ENCODE measurements around the gene TUFM. TPM values are rescaled to one million over a fixed set of nuclear protein-coding genes. Genes with fewer than 3 reads are reported as not detected.

The TUFM gene
- total and polyA plus RNA-seq, 11 donors, result 179 to 384 (median 226) TPM

DNA sequence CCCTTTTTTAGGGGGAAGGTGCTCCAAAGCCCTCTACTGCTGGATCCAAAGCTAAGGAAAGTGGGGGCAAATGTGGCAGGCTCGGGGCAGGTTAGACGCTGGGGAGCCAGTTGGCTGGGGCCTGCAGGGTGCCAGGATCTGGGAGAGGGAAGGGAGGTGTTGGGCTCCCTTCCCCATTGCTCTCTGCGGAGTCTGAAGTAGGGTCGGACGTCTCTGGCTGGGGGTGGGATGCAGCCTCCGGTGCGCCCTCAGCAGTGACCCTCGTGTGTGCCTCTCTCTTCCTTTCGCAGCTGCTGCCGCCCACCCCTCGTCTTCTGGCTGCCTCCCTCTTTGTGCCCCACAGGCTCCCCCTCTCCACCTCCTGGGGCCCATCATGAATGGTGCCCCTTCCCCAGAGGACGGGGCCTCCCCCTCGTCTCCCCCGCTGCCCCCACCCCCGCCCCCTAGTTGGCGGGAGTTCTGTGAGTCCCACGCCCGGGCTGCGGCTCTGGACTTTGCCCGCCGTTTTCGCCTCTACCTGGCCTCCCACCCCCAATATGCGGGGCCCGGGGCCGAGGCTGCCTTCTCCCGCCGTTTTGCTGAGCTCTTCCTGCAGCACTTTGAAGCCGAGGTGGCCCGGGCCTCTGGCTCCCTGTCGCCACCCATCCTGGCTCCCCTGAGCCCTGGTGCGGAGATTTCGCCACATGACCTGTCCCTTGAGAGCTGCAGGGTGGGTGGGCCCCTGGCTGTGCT lies 19.7 kb upstream of the TUFM start:
- intact Hi-C loops (cut with DNase I), result loop anchor here in 3 of 10 donors (2.0 to 10.0 kb wide), 4 partner anchors 19 to 81 kb away; partner anchors contain the start of genes RABEP2 (in 1 of the 3) and TUFM (in 1 of the 3)
- H3K27ac ChIP-seq, result no peak overlapping the region
- DNase-seq, result no peak
- TF ChIP-seq, protein P1, sequence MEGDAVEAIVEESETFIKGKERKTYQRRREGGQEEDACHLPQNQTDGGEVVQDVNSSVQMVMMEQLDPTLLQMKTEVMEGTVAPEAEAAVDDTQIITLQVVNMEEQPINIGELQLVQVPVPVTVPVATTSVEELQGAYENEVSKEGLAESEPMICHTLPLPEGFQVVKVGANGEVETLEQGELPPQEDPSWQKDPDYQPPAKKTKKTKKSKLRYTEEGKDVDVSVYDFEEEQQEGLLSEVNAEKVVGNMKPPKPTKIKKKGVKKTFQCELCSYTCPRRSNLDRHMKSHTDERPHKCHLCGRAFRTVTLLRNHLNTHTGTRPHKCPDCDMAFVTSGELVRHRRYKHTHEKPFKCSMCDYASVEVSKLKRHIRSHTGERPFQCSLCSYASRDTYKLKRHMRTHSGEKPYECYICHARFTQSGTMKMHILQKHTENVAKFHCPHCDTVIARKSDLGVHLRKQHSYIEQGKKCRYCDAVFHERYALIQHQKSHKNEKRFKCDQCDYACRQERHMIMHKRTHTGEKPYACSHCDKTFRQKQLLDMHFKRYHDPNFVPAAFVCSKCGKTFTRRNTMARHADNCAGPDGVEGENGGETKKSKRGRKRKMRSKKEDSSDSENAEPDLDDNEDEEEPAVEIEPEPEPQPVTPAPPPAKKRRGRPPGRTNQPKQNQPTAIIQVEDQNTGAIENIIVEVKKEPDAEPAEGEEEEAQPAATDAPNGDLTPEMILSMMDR (IDR thresholded peaks at IDR 0.05), result no peak
- no peak for TF ChIP-seq POLR2A (IDR thresholded peaks at IDR 0.05)
- WGBS, 4 donors, result 70 to 75% (median 72%) methylated on average over 28 to 32 of the region's 32 CpGs
- peaks cover 0 to 32% (median 19%) of the 10 kb centered on the region in 12 donors for H3K4me1 ChIP-seq
- H3K9me3 ChIP-seq, result no peaks in the 10 kb centered on the region
- no peaks in the 10 kb centered on the region for H3K27me3 ChIP-seq
- H3K36me3 ChIP-seq, result peaks cover 2 to 44% (median 41%) of the 10 kb centered on the region in 9 donors
- ATAC-seq, result no peak
- no peak overlapping the region for H3K4me3 ChIP-seq

DNA sequence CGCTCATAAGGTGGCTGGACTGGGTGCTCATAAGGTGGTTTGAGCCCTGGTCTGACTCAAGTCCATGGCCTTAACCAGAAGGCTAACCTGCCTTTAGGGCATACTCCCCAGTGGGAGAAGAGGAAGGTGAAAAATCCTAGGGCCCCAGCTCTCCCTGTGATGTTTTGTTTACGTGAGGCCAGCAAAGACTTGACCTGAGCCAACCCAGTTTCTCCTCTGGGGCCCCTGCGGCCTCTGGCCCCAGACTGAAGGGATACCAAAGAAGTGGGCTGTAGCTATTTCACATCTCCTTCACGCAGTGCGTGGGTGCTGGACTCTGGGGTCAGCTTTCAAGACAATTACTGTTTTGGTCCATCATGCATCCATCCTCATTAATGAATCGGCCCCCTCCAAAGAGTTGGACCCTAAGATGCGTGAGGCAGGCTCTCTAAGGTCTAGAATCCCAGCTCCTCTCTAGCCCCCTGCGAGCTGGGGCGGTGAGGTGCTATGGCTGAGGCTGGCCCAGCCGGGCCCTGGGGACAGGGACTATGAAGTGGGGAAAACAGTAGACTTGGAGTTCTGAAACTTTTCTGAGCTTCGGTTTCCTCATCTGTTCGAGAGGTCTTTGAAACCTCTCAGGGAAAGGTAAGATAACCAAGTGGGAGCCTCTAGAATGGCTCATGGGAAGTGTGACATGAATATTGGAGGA lies 19.0 kb upstream of the TUFM start:
- Histone ChIP-seq H3K9me3 (no peaks in the 10 kb centered on the region), H3K36me3 (peaks cover 2 to 36% (median 34%) of the 10 kb centered on the region in 9 donors), H3K4me3 (peak overlapping the region in 7 of 12 donors; percentile 68 to 96 (median 89)), H3K27me3 (no peaks in the 10 kb centered on the region), H3K4me1 (peaks cover 0 to 32% (median 19%) of the 10 kb centered on the region in 12 donors), H3K27ac (peak overlapping the region in 4 of 12 donors; percentile 91 to 98 (median 97))
- WGBS, 4 donors, result 86 to 87% (median 86%) methylated on average over 10 to 12 of the region's 12 CpGs
- intact Hi-C loops (cut with DNase I), result loop anchor here in 3 of 10 donors (2.0 to 10.0 kb wide), 4 partner anchors 18 to 82 kb away; partner anchors contain the start of genes RABEP2 (in 1 of the 3) and TUFM (in 1 of the 3)
- DNase-seq (no peak), ATAC-seq (no peak)
- TF ChIP-seq, protein P1 (IDR thresholded peaks at IDR 0.05), result no peak
- TF ChIP-seq POLR2A (IDR thresholded peaks at IDR 0.05), result no peak

DNA sequence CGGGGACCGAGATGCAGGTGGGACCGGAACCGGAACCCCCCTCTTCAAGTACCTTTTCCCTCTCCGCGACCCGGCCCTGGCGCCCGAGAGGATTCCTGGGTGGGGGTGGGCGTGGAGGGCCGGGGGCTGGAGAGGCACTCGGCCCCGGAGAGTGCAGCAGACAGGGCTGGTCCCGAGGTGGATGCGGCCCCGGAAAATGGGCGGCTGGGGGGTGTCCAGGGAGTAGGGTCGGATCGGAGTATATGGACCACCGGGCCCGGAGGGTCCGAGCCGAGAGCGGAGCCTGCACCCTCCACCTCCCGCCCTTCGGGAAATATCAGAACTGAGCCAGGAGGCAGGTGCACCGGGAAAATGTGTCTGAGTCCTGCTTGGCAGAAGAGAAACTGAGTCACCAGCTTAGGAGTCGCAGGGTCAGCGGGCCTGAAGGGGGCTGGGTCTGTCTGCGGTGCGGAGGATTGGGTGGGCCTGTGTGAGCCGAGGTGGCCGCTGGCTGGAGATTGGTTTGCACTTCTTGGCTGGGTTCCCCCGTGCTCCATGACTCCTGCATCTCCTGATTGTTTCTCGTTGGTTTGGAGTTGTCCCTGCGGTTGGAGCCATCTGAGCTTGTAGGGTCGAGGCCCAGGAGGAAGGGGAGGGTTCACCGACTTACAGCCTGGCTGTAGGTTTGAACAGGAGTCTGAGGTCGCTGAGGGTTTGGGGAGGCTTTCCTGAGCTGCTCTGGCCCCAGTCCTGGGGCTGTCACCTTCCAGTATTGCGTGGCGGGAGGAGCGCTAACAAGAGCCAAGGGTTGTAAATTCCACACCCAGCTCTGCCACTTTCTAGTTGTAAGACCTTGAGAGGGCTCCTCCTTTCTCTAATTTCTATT lies 18.0 kb upstream of the TUFM start:
- peak in 2 of 4 donors; percentile 13 to 27 for ATAC-seq
- WGBS, 4 donors, result 2 to 4% (median 3%) methylated on average over 37 to 42 of the region's 42 CpGs
- intact Hi-C loops (cut with DNase I), result loop anchor here in 7 of 10 donors (1.0 to 10.0 kb wide), 8 partner anchors 17 to 63 kb away; partner anchors contain the start of genes TUFM (in 7 of the 7), RABEP2 (in 4 of the 7) and ATXN2L (in 1 of the 7)
- no peak for TF ChIP-seq POLR2A (IDR thresholded peaks at IDR 0.05)
- TF ChIP-seq, protein P1 (IDR thresholded peaks at IDR 0.05), result no peak
- Histone ChIP-seq H3K27ac (peak overlapping the region; percentile 91 to 99 (median 98)), H3K27me3 (no peaks in the 10 kb centered on the region), H3K9me3 (no peaks in the 10 kb centered on the region), H3K4me3 (peak overlapping the region; percentile 68 to 100 (median 92)), H3K36me3 (peaks cover 0 to 26% (median 24%) of the 10 kb centered on the region in 9 donors), H3K4me1 (peaks cover 0 to 32% (median 19%) of the 10 kb centered on the region in 12 donors)
- DNase-seq, result peak in 2 of 5 donors; percentile 35 to 39
